SJSA1 (cell line): ENCODE results near the gene CTAG1B. TPM values are rescaled to one million over a fixed set of nuclear protein-coding genes. Genes with fewer than 3 reads are reported as not detected.
"Not testable (repeated sequence)": the region's sequence is repeated elsewhere in the genome, so short reads cannot be mapped to it uniquely, and the experiment has no call there.

ENCODE experiments used
- DNase-seq, 2 experiments: peaks; one replicate each; pipeline ENCODE4 v3.0.0-alpha.2; 2015 to 2020; ENCODE audit warnings: low spot score in 2 of 2, low read depth in 1 of 2
- H3K27ac ChIP-seq: fragments of 250-450 bp; sonication (Bioruptor Pico); 2 replicates; pipeline ENCODE4 v1.5.1; 2020; ENCODE audit warnings: mild to moderate bottlenecking, moderate library complexity
- H3K27me3 ChIP-seq: fragments of 250-450 bp; sonication (Bioruptor Pico); replicated peaks from 2 replicates; pipeline ENCODE4 v1.5.1; 2020; ENCODE audit warnings: mild to moderate bottlenecking, moderate library complexity
- H3K36me3 ChIP-seq: fragments of 250-450 bp; sonication (Bioruptor Pico); 2 replicates; pipeline ENCODE4 v1.5.1; 2020; ENCODE audit warnings: mild to moderate bottlenecking
- H3K4me1 ChIP-seq: fragments of 250-450 bp; sonication (Bioruptor Pico); replicated peaks from 2 replicates; pipeline ENCODE4 v1.6.1; 2021; ENCODE audit warnings: mild to moderate bottlenecking
- H3K4me3 ChIP-seq: fragments of 250-450 bp; sonication (Bioruptor Pico); 2 replicates; pipeline ENCODE4 v1.5.1; 2020; ENCODE audit warnings: mild to moderate bottlenecking
- H3K9me3 ChIP-seq: fragments of 250-450 bp; sonication (Bioruptor Pico); replicated peaks from 2 replicates; pipeline ENCODE4 v1.5.1; 2020; ENCODE audit warnings: mild to moderate bottlenecking
- total RNA-seq: library from RNA; depleted of rRNA; stranded (reverse); fragments of >200 nt; shearing (Covaris generic); gene quantifications from 2 replicates; pipeline ENCODE4 v1.2.3, GENCODE V29; 2014

Gene CTAG1B
- total RNA-seq, 1 experiment from 2014 or later: not detected

- DNase-seq: no peak
- Histone ChIP-seq H3K36me3 (no peaks in the 10 kb centered on the region), H3K27me3 (no peaks in the 10 kb centered on the region), H3K4me1 (no peaks in the 10 kb centered on the region), H3K27ac (no peak overlapping the region), H3K4me3 (no peak overlapping the region), H3K9me3 (no peaks in the 10 kb centered on the region)
These were observed 30.6 kb upstream of the CTAG1B start for GRCh38 chrX:154649503-154650220.

GRCh38 chrX:154648931-154649330, 29.8 kb upstream of the CTAG1B start:
- Histone ChIP-seq H3K27ac (no peak overlapping the region), H3K36me3 (no peaks in the 10 kb centered on the region), H3K27me3 (no peaks in the 10 kb centered on the region), H3K4me3 (no peak overlapping the region), H3K9me3 (no peaks in the 10 kb centered on the region), H3K4me1 (no peaks in the 10 kb centered on the region)
- no peak for DNase-seq

- not testable (repeated sequence) for H3K9me3 ChIP-seq, H3K4me3 ChIP-seq, H3K4me1 ChIP-seq, DNase-seq, H3K27me3 ChIP-seq, H3K36me3 ChIP-seq, H3K27ac ChIP-seq
These were observed 26.8 kb upstream of the CTAG1B start for GRCh38 chrX:154645745-154646378.

GRCh38 chrX:154643708-154644107, 24.6 kb upstream of the CTAG1B start:
- H3K36me3 ChIP-seq: not testable (repeated sequence)

GRCh38 chrX:154641740-154642139, 22.7 kb upstream of the CTAG1B start:
- not testable (repeated sequence) for H3K36me3 ChIP-seq, H3K27ac ChIP-seq, H3K4me3 ChIP-seq, H3K27me3 ChIP-seq, H3K4me1 ChIP-seq, DNase-seq, H3K9me3 ChIP-seq

More at GRCh38 chrX:154643708-154644107, 24.6 kb upstream of the CTAG1B start:
- H3K4me1 ChIP-seq, H3K4me3 ChIP-seq, H3K27ac ChIP-seq, DNase-seq, H3K27me3 ChIP-seq, H3K9me3 ChIP-seq: not testable (repeated sequence)

- H3K36me3 ChIP-seq, H3K27me3 ChIP-seq: not testable (repeated sequence)
These were observed 14.6 kb upstream of the CTAG1B start for GRCh38 chrX:154633661-154634060.

GRCh38 chrX:154630949-154631348, 11.9 kb upstream of the CTAG1B start:
- H3K4me3 ChIP-seq, H3K27ac ChIP-seq, H3K36me3 ChIP-seq, H3K4me1 ChIP-seq, H3K9me3 ChIP-seq, H3K27me3 ChIP-seq, DNase-seq: not testable (repeated sequence)

More at GRCh38 chrX:154633661-154634060, 14.6 kb upstream of the CTAG1B start:
- H3K4me1 ChIP-seq, DNase-seq, H3K9me3 ChIP-seq, H3K27ac ChIP-seq, H3K4me3 ChIP-seq: not testable (repeated sequence)

- DNase-seq, H3K4me3 ChIP-seq: not testable (repeated sequence)
These were observed 9.9 kb upstream of the CTAG1B start for GRCh38 chrX:154628960-154629359.

GRCh38 chrX:154620767-154621414, 1.8 kb upstream of the CTAG1B start:
- H3K27me3 ChIP-seq, H3K4me3 ChIP-seq, H3K27ac ChIP-seq, H3K9me3 ChIP-seq, H3K36me3 ChIP-seq, H3K4me1 ChIP-seq, DNase-seq: not testable (repeated sequence)

More at GRCh38 chrX:154628960-154629359, 9.9 kb upstream of the CTAG1B start:
- H3K9me3 ChIP-seq, H3K27ac ChIP-seq, H3K4me1 ChIP-seq, H3K27me3 ChIP-seq, H3K36me3 ChIP-seq: not testable (repeated sequence)

GRCh38 chrX:154613586-154613985, 5.5 kb downstream of the CTAG1B start:
- H3K36me3 ChIP-seq, H3K4me1 ChIP-seq, H3K27me3 ChIP-seq, DNase-seq, H3K4me3 ChIP-seq, H3K27ac ChIP-seq, H3K9me3 ChIP-seq: not testable (repeated sequence)

- not testable (repeated sequence) for H3K4me1 ChIP-seq, H3K27ac ChIP-seq, H3K27me3 ChIP-seq, H3K9me3 ChIP-seq, DNase-seq, H3K36me3 ChIP-seq, H3K4me3 ChIP-seq
These were observed 7.9 kb downstream of the CTAG1B start for GRCh38 chrX:154611146-154611545.

- DNase-seq, H3K27me3 ChIP-seq, H3K4me3 ChIP-seq: not testable (repeated sequence)
These were observed 10.3 kb downstream of the CTAG1B start for GRCh38 chrX:154608823-154609222.

GRCh38 chrX:154607976-154608375, 11.1 kb downstream of the CTAG1B start:
- peaks cover 11% of the 10 kb centered on the region; the same call in 1 of the 2 replicates for H3K4me1 ChIP-seq
- not testable (repeated sequence) for H3K27me3 ChIP-seq, H3K27ac ChIP-seq, H3K4me3 ChIP-seq, H3K9me3 ChIP-seq, DNase-seq, H3K36me3 ChIP-seq

More at GRCh38 chrX:154608823-154609222, 10.3 kb downstream of the CTAG1B start:
- not testable (repeated sequence) for H3K27ac ChIP-seq, H3K36me3 ChIP-seq, H3K4me1 ChIP-seq, H3K9me3 ChIP-seq

GRCh38 chrX:154607370-154607769, 11.7 kb downstream of the CTAG1B start:
- no peaks in the 10 kb centered on the region for H3K27me3 ChIP-seq
- peaks cover 11% of the 10 kb centered on the region; the same call in 1 of the 2 replicates for H3K4me1 ChIP-seq
- H3K27ac ChIP-seq: no peak overlapping the region
- H3K4me3 ChIP-seq: no peak overlapping the region
- no peak for DNase-seq
- H3K36me3 ChIP-seq: no peaks in the 10 kb centered on the region
- no peaks in the 10 kb centered on the region for H3K9me3 ChIP-seq
